Measurements from ENCODE around the gene RASGEF1B. TPM values are rescaled to one million over a fixed set of nuclear protein-coding genes. Genes with fewer than 3 reads are reported as not detected.

Gene RASGEF1B
- total and polyA plus RNA-seq, 2 of the 4 experiments (the other 2 are of a cell fraction), result 0.09 to 0.36 TPM

- no peak overlapping the region for H2AK5ac ChIP-seq (ENCODE audit: low read depth, low read length)
- H4K5ac ChIP-seq (ENCODE audit: low read depth, low read length), result peak overlapping the region; percentile 58
- no peaks in the 10 kb centered on the region for H3K79me1 ChIP-seq (ENCODE audit: low read depth in 1 of 2, low read length in 2 of 2)
- H2AFZ ChIP-seq (replicated peaks; ENCODE audit: low read length, poor library complexity), result peak overlapping the region; percentile 71
- H2BK120ac ChIP-seq (ENCODE audit: low read depth, low read length), result peak overlapping the region; percentile 57; the same call in 1 of the 2 replicates
- ChIA-PET CTCF (no interaction called here), POLR2A (ENCODE audit: unreplicated experiment) (no interaction called here)
- intact Hi-C loops (cut with micrococcal nuclease) (loop anchor here (5.0 kb wide), 1 partner anchor 45 kb away; the partner anchor contains the start of gene RASGEF1B), in situ Hi-C loops (cut with MboI; ENCODE audit: low sequenced_read_pairs) (no loop called here), dilution Hi-C loops (cut with HindIII; ENCODE audit: low sequenced_read_pairs, unreplicated experiment) (no loop called here)
- H4K20me1 ChIP-seq (ENCODE audit: insufficient read depth, low read length), result no peaks in the 10 kb centered on the region
- peak overlapping the region; percentile 17; the same call in 1 of the 2 replicates for H4K91ac ChIP-seq (ENCODE audit: insufficient read depth, low read depth, low read length)
- 20% methylated on average over 2 of the region's 6 CpGs; no CpG with 5 or more reads in 1 of the 2 experiments for WGBS, 2 experiments (ENCODE audit: extremely low coverage in 2 of 2, insufficient read length in 1 of 2)
- peak overlapping the region; percentile 88; the same call in 1 of the 2 replicates for H3K27ac ChIP-seq (ENCODE audit: insufficient read depth, low read length)
- peak; percentile 34 for DNase-seq
- H3K14ac ChIP-seq (replicated peaks; ENCODE audit: low read depth, low read length), result peak overlapping the region; percentile 33
- no peak overlapping the region for H3K4me3 ChIP-seq (ENCODE audit: insufficient read depth, low read depth, low read length)
- H2BK15ac ChIP-seq (ENCODE audit: low read depth, low read length), result no peak overlapping the region; the same call in 2 of the 3 replicates
- H3K9ac ChIP-seq (ENCODE audit: low read depth, low read length), result peak overlapping the region; percentile 59; the same call in 1 of the 2 replicates
- no peak overlapping the region for H3K56ac ChIP-seq (ENCODE audit: extremely low read depth, insufficient read depth, low read length)
- no peaks in the 10 kb centered on the region for H3K9me3 ChIP-seq (ENCODE audit: control insufficient read depth, insufficient read depth, low read length)
- no peak overlapping the region for H3K23ac ChIP-seq (ENCODE audit: low read depth, low read length)
- H3K4me1 ChIP-seq (ENCODE audit: control insufficient read depth, insufficient read depth, low read length), result peaks cover 15% of the 10 kb centered on the region
- no peak overlapping the region; the same call in 1 of the 2 replicates for H2BK20ac ChIP-seq (ENCODE audit: low read depth, low read length)
- peak overlapping the region; percentile 73; the same call in 1 of the 2 replicates for H3K18ac ChIP-seq (ENCODE audit: low read depth, low read length)
- peak overlapping the region; percentile 41; the same call in 1 of the 2 replicates for H3K4me2 ChIP-seq (ENCODE audit: low read depth, low read length)
- TF ChIP-seq POLR2A (IDR thresholded peaks at IDR 0.05; ENCODE audit: low read depth, low read length), result no peak
- no peak for TF ChIP-seq ELK1 (IDR thresholded peaks at IDR 0.05; ENCODE audit: borderline replicate concordance, low read depth, low read length)
- no peak for TF ChIP-seq FOS (IDR thresholded peaks at IDR 0.05; ENCODE audit: low read depth, low read length)
- TF ChIP-seq RCOR1 (IDR thresholded peaks at IDR 0.05; ENCODE audit: insufficient replicate concordance, low read length), result no peak
- TF ChIP-seq BHLHE40 (IDR thresholded peaks at IDR 0.05; ENCODE audit: low read depth, low read length), result no peak
- no peak for TF ChIP-seq SMC3 (IDR thresholded peaks at IDR 0.05; ENCODE audit: low read depth, low read length)
- no peak for TF ChIP-seq RFX5 (IDR thresholded peaks at IDR 0.05; ENCODE audit: low read depth, low read length)
- no peak for TF ChIP-seq MAFK (IDR thresholded peaks at IDR 0.05; ENCODE audit: low read depth, low read length)
- TF ChIP-seq CEBPB (IDR thresholded peaks at IDR 0.05; ENCODE audit: low read depth, low read length), result no peak
- TF ChIP-seq RAD21 (IDR thresholded peaks at IDR 0.05; ENCODE audit: low read length), result no peak
- TF ChIP-seq CTCF (conservative IDR thresholded peaks at IDR 0.05; ENCODE audit: low read depth, low read length), result no peak
- TF ChIP-seq MXI1 (IDR thresholded peaks at IDR 0.05; ENCODE audit: borderline replicate concordance, low read depth, low read length), result no peak
- TF ChIP-seq, protein P1, sequence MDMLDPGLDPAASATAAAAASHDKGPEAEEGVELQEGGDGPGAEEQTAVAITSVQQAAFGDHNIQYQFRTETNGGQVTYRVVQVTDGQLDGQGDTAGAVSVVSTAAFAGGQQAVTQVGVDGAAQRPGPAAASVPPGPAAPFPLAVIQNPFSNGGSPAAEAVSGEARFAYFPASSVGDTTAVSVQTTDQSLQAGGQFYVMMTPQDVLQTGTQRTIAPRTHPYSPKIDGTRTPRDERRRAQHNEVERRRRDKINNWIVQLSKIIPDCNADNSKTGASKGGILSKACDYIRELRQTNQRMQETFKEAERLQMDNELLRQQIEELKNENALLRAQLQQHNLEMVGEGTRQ (IDR thresholded peaks at IDR 0.05; ENCODE audit: low read depth, low read length), result no peak
- ATAC-seq (ENCODE audit: low read depth), result peak; percentile 35; the same call in 1 of the 2 replicates
- peaks cover 3% of the 10 kb centered on the region; the same call in 1 of the 2 replicates for H3K36me3 ChIP-seq (ENCODE audit: control insufficient read depth, insufficient read depth, low read length)
- H3K4ac ChIP-seq (ENCODE audit: low read depth, low read length), result peak overlapping the region; percentile 38; the same call in 1 of the 2 replicates
- peak overlapping the region; percentile 4 for H2BK5ac ChIP-seq (ENCODE audit: low read depth, low read length, poor library complexity, severe bottlenecking)
- peak overlapping the region in 1 of 2 experiments; percentile 8; a peak in 1 of 4 replicates for H4K8ac ChIP-seq (ENCODE audit: low read depth in 2 of 2, low read length in 2 of 2)
- H3K27me3 ChIP-seq (ENCODE audit: control insufficient read depth, insufficient read depth, low read length), result no peaks in the 10 kb centered on the region
- H3K9me1 ChIP-seq (ENCODE audit: insufficient read depth, low read length), result no peaks in the 10 kb centered on the region
- BruUV-seq (replicated peaks), result TSS peak; percentile 72
- H2AK9ac ChIP-seq (replicated peaks; ENCODE audit: low read depth, low read length, poor library complexity), result no peak overlapping the region
Measured at GRCh38 chr4:81427344-81427821, 44.3 kb downstream of the RASGEF1B start.

Data from IMR-90 (cell line).